SKM-1 treated with dmso at 0.1 percent for 144 hours (cell line): ENCODE data around the gene GPR68.
"Not testable (repeated sequence)": the region's sequence is repeated elsewhere in the genome, so short reads cannot be mapped to it uniquely, and the experiment has no call there.

Experiments used
- DNase-seq: peaks from one replicate; lab custom pipeline; 2025; ENCODE audit not compliant: unreplicated experiment; lab: John Stamatoyannopoulos, UW

GPR68 gene

GRCh38 chr14:91200802-91201201 is 43.7 kb downstream of the GPR68 start:
- DNase-seq, result not testable (repeated sequence)

- no peak for DNase-seq
Observed at GRCh38 chr14:91197631-91198030, 46.9 kb downstream of the GPR68 start.

- no peak for DNase-seq
Observed at GRCh38 chr14:91195881-91196280, 48.6 kb downstream of the GPR68 start.

GRCh38 chr14:91193069-91193468 is 51.4 kb downstream of the GPR68 start:
- DNase-seq, result no peak

GRCh38 chr14:91190853-91191252 is 53.7 kb downstream of the GPR68 start:
- DNase-seq, result no peak

GRCh38 chr14:91187271-91187670 is 57.2 kb downstream of the GPR68 start:
- no peak for DNase-seq

- DNase-seq, result no peak
Observed at GRCh38 chr14:91186515-91187066, 57.9 kb downstream of the GPR68 start.

- DNase-seq, result no peak
Observed at GRCh38 chr14:91185721-91186120, 58.8 kb downstream of the GPR68 start.

- DNase-seq, result no peak
Observed at GRCh38 chr14:91184559-91184958, 59.9 kb downstream of the GPR68 start.

- not testable (repeated sequence) for DNase-seq
Observed at GRCh38 chr14:91182753-91183152, 61.8 kb downstream of the GPR68 start.
